Putamen (tissue), 1 donor: Measurements from ENCODE around the gene ACAP2.
"Not testable (repeated sequence)": the region's sequence is repeated elsewhere in the genome, so short reads cannot be mapped to it uniquely, and the experiment has no call there.

Experiments
- DNase-seq: peaks from one replicate; pipeline ENCODE4 v3.0.0-alpha.2; 2016; ENCODE audit warnings: low spot score

ACAP2 gene

DNA sequence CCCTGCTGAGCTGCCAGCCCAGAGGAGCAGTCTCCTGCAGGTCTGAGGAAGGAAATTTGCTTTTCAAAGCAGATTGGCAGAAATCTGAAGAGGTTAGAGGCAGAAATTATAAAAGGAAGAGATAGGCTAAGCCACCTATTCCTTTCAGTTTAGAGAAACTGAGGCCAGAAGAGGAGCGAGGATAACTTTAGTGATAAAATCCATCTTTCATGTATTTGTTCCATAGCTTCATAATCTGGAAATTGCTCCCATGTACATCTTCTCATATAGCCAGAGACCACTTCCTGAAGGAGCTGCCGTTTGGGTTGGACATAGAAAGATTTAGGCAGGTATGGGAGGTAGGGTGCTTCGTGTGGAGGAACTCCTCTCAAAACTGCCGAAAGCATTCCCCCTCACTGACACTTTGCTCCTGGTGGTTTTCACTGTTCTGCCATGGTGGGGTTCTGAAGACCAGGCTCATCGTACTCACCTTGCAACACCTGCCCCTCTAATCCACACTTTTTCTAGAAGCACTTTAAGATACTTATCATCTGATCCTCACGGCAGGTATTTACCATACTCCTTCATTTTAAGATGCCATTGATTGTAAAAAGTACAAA lies 670 bp upstream of the ACAP2 start:
- DNase-seq = no peak

GRCh38 chr3:195441992-195442572 lies 738 bp downstream of the ACAP2 start:
- DNase-seq = peak; percentile 50

DNA sequence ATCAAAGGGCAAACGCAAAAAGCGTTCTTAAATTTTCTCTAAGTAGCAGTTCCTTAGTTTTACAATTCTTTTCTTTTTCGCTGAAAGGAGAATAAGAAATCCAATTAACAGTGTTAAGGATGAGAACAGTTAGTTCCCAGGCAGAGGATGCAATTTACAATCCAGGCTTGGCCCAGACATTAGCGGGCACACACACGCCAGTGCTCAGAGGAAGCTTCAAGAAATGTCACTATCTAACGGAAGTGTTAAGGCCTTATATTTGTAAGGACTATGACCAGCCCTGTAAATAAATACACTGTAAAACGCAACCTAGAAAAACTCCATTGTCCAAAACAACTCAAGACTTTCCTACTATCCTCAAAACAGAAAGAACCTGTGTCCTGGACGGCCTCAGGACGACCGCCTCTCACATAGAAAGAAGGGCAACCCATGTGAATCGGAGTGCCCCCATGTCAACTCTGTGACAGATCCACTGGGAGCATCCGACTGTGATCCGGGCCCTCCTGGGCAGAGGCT lies 1.3 kb downstream of the ACAP2 start:
- peak; percentile 10 for DNase-seq

DNA sequence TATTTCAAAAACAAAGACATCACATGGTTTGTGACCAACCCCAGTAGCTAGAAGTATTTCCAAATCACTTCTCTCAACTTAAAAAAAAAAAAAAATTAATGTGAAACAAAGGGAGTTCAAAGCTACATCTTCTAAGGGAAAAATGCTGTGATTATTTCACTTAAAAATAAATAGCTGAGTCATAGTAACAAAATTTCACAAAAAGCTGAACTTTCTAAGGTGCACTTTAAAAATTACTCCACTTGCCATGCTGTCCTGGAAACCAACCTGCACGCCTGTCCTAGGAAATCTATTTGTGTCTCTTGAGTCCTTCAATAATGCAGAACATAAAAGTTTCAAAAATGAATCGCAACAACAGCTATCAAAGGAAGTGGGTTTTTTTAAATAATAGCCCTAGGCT lies 1.8 kb downstream of the ACAP2 start:
- no peak for DNase-seq

GRCh38 chr3:195440379-195440778 lies 2.4 kb downstream of the ACAP2 start:
- DNase-seq = no peak

DNA sequence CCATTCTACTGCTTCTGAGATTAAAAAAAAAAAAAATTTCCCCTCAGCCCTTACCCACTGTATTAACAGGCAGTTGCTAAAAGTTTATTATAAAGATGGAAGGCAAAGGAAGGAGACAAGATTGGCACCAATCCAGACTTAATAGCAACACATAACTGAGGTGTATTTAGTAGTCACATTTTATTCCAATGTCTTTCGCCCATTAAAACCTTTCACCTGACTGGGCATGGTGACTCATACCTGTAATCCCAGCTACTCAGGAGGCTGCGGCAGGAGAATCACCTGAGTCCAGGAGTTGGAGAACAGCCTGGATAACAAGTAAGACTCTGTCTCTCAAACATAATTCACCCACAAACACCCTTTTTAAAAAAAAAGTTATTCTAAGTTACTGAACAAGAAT lies 4.4 kb downstream of the ACAP2 start:
- no peak for DNase-seq

GRCh38 chr3:195425849-195426248 lies 17.0 kb downstream of the ACAP2 start:
- no peak for DNase-seq

GRCh38 chr3:195423818-195424217 lies 19.0 kb downstream of the ACAP2 start:
- DNase-seq = no peak

GRCh38 chr3:195421400-195421799 lies 21.4 kb downstream of the ACAP2 start:
- no peak for DNase-seq

DNA sequence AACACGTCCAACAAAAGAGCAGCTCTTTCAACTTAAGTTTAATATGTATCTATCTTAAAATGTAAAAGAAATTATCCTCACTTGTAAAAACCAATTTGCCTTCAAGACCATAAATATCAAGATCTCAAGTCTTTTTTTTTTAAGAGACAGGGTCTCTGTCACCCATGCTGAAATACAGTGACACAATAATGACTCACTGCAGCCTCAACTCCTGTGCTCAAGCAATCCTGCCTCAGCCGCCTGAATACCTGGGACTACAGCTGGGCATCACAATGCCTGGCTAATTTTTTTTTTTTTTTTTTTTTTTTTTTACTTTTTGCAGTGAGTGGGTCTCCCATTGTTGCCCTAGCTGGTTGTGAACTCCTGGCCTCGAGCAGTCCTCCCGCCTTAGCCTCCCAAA lies 26.0 kb downstream of the ACAP2 start:
- no peak for DNase-seq

GRCh38 chr3:195411836-195412235 lies 31.0 kb downstream of the ACAP2 start:
- no peak for DNase-seq

- DNase-seq = no peak
Measured at GRCh38 chr3:195410546-195410945, 32.3 kb downstream of the ACAP2 start.

DNA sequence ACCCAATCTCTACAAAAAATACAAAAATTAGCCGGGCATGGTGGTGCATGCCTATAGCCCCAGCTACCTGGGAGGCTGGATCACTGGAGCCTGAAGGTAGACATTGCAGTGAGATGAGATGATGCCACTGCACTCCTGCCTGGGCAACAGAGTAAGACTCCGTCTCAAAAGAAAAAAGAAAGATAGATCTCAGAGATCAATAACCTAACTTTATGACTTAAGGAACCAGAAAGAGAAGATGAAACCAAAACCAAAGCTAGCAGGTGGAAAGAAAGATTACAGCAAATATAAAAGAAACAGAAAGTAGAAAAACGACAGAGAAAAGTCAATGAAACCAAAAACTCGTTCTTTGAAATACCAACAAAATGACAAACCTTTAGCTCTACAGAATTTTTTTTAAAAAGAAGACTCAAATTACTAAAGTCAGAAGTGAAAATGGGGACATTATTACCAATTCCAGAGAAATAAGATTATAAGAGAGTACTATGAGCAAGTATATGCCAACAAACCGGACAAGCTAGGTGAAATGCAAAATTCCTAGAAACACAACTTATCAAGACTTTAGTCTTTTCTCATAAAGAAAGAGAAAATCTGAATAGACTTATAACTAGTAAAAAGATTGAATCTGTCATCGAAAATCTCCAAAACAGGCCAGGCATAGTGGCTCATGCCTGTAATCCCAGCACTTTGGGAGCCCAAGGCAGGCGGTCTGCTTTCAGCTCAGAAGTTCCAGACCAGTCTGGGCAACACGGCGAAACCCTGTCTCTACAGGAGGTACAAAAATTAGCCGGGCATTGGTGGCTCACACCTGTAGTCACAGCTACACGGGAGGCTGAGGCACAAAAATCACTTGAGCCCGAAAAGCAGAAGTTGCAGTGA lies 35.0 kb downstream of the ACAP2 start:
- no peak for DNase-seq

DNA sequence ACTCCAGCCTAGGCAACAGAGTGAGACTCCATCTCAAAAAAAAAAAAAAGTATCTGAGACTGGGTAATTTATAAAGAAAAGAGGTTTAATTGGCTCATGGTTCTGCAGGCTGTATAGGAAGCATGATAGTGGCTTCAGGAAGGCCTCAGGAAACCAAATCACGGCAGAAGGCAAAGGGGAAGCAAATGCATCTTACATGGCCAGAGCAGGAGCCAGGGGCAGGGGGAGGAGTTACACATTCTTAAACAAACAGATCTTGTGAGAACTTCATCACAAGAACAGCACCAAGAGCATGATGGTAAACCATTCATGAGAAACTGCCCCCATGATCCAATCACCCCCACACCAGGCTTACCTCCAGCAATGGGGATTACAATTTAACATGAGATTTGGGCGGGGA lies 37.2 kb downstream of the ACAP2 start:
- DNase-seq = no peak

DNA sequence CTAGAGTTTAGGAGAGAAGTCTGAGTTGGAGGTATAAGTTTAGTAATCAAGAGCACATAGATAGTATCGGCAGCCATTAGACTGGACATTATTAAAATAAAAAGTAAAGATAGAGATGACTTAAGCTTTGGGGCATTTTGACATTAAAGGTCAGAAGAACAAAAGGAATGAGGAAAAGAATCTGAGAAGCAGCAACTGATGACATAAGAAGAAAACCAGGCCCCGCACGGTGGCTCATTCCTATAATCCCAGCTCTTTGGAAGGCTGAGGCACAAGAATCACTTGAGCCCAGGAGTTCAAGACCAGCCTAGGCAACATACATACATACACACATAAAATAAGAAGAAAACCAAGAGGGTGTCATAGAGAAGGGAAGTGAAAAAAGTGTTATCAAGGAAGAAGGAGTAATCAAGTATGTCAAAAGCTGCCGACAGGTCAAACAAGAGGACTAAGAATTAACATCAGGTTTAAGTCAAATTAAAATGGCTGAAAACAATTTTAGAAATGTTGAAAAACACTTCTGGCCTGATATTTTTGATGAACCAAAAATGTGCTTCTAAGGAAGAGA lies 38.9 kb downstream of the ACAP2 start:
- no peak for DNase-seq

DNA sequence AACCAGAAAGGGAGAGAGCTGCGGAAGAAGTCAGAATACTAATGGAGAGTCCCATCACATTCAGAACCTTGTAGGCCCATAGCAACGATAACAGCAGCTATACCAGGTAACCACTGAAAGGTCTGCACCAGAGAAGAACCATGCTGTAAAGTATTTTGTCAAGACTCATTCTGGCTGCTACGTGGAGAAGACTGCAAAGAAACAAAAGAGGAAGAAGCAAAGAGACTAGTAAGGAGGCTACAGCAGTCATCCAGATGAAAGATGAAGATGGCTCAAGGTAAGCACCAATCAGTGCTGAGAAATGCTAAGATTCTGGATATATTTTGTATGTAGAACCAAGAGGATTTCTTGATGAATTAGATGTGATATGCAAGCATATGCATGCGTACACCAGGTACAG lies 39.6 kb downstream of the ACAP2 start:
- DNase-seq = no peak

DNA sequence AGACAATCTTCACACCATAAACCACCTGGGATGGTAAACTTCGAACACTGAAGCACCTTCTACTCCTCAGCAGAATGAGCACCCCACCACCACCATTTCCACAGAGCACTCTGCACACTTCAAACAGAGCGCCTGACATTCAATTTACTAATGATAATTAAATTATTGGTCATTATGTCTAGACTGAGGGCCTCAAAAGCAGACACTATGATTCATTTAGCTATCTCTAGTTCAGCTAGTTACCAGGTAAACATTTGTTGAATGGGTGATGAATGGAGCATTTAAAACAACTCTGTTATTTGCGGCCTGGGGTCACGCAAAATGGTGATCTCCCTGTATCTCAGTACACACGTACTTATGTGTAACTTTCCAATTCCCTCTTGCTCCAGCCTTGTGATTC lies 40.9 kb downstream of the ACAP2 start:
- DNase-seq = no peak

GRCh38 chr3:195398460-195398859 lies 44.4 kb downstream of the ACAP2 start:
- DNase-seq = not testable (repeated sequence)

DNA sequence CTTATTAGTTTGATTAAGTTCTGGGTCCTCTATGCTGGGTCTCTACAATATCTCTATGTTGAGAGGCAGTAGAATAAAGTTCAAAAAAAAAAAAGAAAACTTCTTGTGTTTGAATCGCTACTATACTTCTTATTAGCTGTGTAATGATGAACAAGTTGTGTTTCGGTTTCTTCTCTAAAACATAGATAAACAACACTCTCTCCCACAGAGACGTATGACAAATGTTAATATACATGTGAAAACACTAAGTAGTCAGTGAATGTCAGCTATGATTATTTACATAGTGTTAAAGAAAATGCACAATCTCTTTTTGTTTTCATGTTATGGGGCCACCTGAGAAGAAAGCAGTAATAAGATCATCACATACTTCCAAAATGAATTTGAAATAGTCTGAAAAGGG lies 45.3 kb downstream of the ACAP2 start:
- no peak for DNase-seq

GRCh38 chr3:195395208-195395816 lies 47.5 kb downstream of the ACAP2 start:
- no peak for DNase-seq

DNA sequence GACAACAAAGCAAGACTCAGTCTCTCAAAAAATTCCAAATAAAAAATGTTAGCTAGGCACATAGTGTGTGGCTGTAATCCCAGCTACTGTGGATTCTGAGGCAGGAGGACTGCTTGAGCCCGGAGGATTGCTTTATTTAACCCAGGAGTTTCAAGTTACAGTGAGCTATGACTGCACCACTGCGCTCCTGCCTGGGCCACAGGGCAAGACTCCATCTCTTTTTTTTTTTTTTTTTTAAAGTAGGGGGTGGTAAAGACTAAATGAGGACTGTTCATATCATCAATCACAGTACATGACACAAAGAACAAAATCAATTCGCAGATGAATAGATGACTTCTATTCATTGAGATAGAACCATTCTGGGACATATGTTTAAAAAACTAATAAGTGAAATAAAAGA lies 48.1 kb downstream of the ACAP2 start:
- DNase-seq = no peak

DNA sequence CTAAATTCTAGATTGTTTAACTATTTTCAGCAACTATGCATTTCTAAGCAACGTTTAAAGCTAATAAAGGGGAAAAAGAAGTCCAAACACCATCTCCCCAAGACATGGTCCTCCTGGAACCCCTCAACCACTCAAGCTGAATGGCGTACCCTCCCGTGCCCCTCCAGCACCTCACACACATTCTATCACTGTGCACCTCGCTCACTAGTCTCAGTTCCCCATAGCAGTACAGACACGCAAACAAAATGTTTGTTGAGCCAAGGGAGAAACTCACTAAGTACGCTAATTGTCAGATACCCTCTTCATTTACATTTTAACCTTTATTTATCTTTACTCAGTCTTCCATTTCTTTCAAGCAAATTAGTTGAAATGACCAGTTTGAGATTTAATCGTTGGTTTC lies 48.8 kb downstream of the ACAP2 start:
- DNase-seq = no peak
